ENCODE data around the gene KDM2A.

KDM2A gene

DNA sequence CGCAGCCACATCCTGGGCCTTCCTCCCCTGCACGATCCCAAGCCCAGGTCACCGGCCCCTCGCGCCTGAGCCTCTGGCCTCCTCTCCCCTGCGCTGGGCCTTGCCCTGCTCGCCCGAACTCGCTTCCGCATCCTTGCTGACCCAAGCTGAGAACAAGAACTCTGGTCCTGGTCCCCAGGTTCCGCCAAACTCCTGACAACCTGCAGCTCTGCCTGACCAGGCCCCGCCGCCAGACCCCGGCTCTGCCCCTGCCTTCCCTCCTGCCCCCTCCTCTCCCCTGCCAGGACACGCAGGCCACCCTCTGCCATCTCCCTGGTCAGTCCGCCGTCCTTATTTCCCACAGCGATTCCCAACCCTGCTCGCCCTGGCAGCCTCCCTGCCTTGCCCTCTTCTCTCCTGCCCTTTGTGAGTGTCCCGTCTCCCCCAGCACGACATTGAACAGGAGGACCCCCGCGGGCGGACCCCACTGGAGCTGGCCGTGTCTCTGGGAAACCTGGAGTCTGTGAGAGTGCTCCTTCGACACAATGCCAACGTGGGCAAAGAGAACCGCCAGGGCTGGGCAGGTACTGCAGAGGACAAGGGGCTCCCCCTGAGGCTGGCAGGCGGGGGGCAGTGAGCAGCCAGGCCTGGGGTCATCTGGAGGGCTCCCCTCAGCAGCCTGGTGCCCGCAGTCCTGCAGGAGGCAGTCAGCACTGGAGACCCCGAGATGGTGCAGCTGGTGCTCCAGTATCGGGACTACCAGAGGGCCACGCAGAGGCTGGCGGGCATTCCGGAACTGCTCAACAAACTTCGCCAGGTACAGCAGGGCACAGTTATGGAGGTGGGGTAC, 170.8 kb downstream of the KDM2A start:
- DNase-seq (ENCODE audit: low spot score): no peak
- in situ Hi-C loops (cut with MboI; ENCODE audit: low pct_unique_long_range_greater_than_20kb, low sequenced_read_pairs, unreplicated experiment): no loop called here
- TF ChIP-seq, protein P1, sequence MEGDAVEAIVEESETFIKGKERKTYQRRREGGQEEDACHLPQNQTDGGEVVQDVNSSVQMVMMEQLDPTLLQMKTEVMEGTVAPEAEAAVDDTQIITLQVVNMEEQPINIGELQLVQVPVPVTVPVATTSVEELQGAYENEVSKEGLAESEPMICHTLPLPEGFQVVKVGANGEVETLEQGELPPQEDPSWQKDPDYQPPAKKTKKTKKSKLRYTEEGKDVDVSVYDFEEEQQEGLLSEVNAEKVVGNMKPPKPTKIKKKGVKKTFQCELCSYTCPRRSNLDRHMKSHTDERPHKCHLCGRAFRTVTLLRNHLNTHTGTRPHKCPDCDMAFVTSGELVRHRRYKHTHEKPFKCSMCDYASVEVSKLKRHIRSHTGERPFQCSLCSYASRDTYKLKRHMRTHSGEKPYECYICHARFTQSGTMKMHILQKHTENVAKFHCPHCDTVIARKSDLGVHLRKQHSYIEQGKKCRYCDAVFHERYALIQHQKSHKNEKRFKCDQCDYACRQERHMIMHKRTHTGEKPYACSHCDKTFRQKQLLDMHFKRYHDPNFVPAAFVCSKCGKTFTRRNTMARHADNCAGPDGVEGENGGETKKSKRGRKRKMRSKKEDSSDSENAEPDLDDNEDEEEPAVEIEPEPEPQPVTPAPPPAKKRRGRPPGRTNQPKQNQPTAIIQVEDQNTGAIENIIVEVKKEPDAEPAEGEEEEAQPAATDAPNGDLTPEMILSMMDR (IDR thresholded peaks at IDR 0.05; ENCODE audit: extremely low read depth, insufficient read depth, missing control alignments): no peak

DNA sequence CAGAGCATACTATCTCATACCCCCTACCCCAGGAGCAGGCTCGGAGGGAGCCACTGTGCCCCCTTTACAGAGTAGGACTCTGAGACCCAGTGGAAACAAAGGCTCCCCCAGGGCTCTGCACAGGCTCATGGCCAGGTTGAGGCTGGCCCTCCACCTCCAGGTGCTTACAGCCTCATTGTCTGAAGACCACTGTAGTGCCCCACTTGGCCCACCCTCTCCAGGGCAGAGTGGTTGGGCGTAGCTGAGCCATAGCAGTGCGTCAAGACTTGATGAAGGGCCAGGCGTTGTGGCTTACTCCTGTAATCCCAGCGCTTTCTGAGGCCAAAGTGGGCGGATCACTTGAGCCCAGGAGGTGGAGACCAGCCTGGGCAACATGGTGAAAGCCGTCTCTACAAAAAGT, 171.7 kb downstream of the KDM2A start:
- no peak for DNase-seq (ENCODE audit: low spot score)
- in situ Hi-C loops (cut with MboI; ENCODE audit: low pct_unique_long_range_greater_than_20kb, low sequenced_read_pairs, unreplicated experiment): no loop called here
- TF ChIP-seq, protein P1 (IDR thresholded peaks at IDR 0.05; ENCODE audit: extremely low read depth, insufficient read depth, missing control alignments): no peak

DNA sequence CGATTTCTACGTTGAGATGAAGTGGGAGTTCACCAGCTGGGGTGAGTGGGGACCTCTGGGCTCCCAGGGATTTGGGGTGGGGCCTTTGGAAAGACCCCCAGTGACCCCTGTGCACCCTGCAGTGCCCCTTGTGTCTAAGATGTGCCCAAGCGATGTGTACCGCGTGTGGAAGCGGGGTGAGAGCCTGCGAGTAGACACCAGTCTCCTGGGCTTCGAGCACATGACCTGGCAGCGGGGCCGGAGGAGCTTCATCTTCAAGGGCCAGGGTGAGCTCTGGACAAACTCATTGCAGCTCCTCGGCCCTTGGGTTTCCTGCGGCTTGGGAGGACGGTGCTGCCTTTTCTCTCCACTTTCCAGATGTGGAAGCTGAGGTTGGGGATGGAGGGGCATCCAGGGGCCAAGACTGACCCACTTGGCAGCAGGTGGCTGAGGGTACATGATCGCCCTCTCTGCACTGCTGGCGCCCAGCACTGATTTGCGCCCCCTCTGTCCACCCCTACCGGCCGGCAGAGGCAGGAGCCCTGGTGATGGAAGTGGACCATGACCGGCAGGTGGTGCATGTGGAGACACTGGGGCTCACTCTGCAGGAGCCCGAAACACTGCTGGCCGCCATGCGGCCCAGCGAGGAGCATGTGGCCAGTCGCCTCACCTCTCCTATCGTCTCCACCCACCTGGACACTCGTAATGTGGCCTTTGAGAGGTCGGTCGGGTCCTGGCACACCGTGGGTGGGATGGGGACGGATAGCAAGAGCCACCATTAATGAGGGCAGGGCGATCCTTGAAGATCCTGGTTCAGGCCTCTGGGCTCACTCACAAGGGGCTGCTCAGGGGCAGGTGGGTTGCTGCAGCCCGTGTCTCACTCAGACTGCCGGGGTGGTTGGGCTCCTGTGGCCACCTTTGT, 172.7 kb downstream of the KDM2A start:
- in situ Hi-C loops (cut with MboI; ENCODE audit: low pct_unique_long_range_greater_than_20kb, low sequenced_read_pairs, unreplicated experiment): no loop called here
- no peak for DNase-seq (ENCODE audit: low spot score)
- TF ChIP-seq, protein P1 (IDR thresholded peaks at IDR 0.05; ENCODE audit: extremely low read depth, insufficient read depth, missing control alignments): no peak

DNA sequence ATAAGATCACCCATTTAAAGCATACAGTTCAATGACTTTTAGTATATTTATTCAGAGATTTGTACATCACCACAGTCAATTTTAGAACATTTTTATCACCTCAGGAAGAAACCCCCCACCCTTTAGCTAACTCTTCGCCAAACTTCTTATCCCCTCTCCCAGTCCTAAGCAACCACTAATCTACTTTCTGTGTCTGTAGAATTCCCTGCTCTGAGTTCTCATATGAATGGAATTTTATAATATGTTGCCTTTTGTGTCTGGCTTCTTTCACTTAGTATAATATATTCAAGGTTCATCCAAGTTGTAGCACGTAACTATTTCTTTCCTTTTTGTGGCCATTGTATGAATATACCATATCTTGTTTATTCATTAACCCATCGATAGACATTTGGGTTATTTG, 173.6 kb downstream of the KDM2A start:
- DNase-seq (ENCODE audit: low spot score): no peak
- in situ Hi-C loops (cut with MboI; ENCODE audit: low pct_unique_long_range_greater_than_20kb, low sequenced_read_pairs, unreplicated experiment): no loop called here
- TF ChIP-seq, protein P1 (IDR thresholded peaks at IDR 0.05; ENCODE audit: extremely low read depth, insufficient read depth, missing control alignments): no peak

DNA sequence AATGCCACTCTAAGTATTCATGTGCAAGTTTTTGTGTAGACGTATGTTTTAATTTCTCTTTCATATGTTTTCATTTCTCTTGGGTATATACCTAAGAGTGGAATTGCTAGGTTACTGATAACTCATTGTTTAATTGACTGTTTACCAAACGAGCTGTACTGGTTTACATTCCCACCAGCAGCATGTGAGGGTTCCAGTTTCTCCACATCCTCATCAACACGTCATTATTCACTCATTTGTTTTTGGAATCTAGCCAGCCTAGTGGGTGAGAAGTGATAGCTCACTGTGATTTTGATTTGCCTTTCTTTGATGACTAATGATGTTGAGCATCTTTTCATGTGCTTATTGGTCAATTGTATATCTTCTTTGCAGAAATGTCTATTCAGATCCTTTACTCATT, 174.0 kb downstream of the KDM2A start:
- DNase-seq (ENCODE audit: low spot score): no peak
- TF ChIP-seq, protein P1 (IDR thresholded peaks at IDR 0.05; ENCODE audit: extremely low read depth, insufficient read depth, missing control alignments): no peak
- in situ Hi-C loops (cut with MboI; ENCODE audit: low pct_unique_long_range_greater_than_20kb, low sequenced_read_pairs, unreplicated experiment): no loop called here

DNA sequence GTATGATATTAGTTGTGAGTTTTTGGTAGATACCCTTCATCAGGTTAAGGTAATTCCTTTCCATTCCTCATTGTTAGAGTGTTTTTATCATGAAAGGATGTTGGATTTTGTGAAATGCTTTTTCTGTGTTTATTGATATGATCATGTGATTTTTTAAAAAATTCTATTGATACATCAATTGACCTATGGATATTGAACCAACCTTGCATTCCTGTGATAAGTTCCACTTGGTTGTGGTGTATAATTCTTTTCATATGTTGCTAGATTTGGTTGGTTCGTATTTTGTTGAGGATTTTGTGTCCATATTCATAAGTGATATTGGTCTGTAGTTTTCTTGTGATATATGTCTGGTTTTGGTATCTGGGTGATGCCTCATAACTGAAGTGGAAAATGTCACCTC, 176.8 kb downstream of the KDM2A start:
- in situ Hi-C loops (cut with MboI; ENCODE audit: low pct_unique_long_range_greater_than_20kb, low sequenced_read_pairs, unreplicated experiment): no loop called here
- TF ChIP-seq, protein P1 (IDR thresholded peaks at IDR 0.05; ENCODE audit: extremely low read depth, insufficient read depth, missing control alignments): no peak
- no peak for DNase-seq (ENCODE audit: low spot score)
